Tibial artery (tissue), 4 donors: Measurements from ENCODE around the gene NLRP3.
"Not testable (repeated sequence)": the region's sequence is repeated elsewhere in the genome, so short reads cannot be mapped to it uniquely, and the experiment has no call there.

Source experiments
- DNase-seq, 2 donors: peaks; one replicate each; pipeline ENCODE4 v3.0.0-alpha.2; 2019
- H3K27ac ChIP-seq, 2 donors: fragments of 200-600 bp; sonication (generic) in 1 of 2; 1 replicate in 1 of 2; 2 replicates in 1 of 2; pipeline ENCODE4 v1.5.1; 2018 to 2019; ENCODE audit warnings: mild to moderate bottlenecking in 1 of 2
- H3K27me3 ChIP-seq, 2 donors: fragments of 200-600 bp; sonication (generic) in 1 of 2; one replicate each; pipeline versions ENCODE4 v1.5.1 to v1.6.0; 2016 to 2019
- H3K36me3 ChIP-seq, 3 donors: fragments of 200-600 bp; sonication (generic) in 2 of 3; one replicate each; pipeline ENCODE4 v1.5.1; 2016 to 2019; ENCODE audit warnings: mild to moderate bottlenecking in 2 of 3
- H3K4me1 ChIP-seq, 4 donors: fragments of 200-600 bp; sonication (generic) in 2 of 4; 1 replicate in 3 of 4; 2 replicates in 1 of 4; pipeline ENCODE4 v1.5.1; 2016 to 2019
- H3K4me3 ChIP-seq, 2 donors: fragments of 200-600 bp; sonication (generic) in 1 of 2; 1 replicate in 1 of 2; 2 replicates in 1 of 2; pipeline ENCODE4 v1.5.1; 2018 to 2019; ENCODE audit warnings: mild to moderate bottlenecking in 2 of 2
- H3K9me3 ChIP-seq, 3 donors: fragments of 200-600 bp; sonication (generic) in 1 of 3; one replicate each; pipeline ENCODE4 v1.5.1; 2016 to 2019
- CTCF ChIP-seq, 2 experiments: fragments of 200-600 bp in 1 of 2; fragments of 450-650 bp in 1 of 2; IDR thresholded peaks; one replicate each; pipeline ENCODE4 v1.5.1; 2017 to 2019; ENCODE audit warnings: antibody characterized with exemption in 2 of 2, mild to moderate bottlenecking in 1 of 2, moderate library complexity in 1 of 2
- intact Hi-C: fragments of 100-400 bp; cut with DNase I; formaldehyde crosslinking; loops from one replicate; pipeline ENCODE4 v1.15.0; 2023; ENCODE audit warnings: low total_unique reads

The NLRP3 gene

GRCh38 chr1:247475793-247476192 lies 59.8 kb downstream of the NLRP3 start:
- Histone ChIP-seq H3K9me3 (peaks cover 0 to 6% (median 0%) of the 10 kb centered on the region in 3 donors), H3K4me3 (no peak overlapping the region), H3K4me1 (no peaks in the 10 kb centered on the region), H3K27me3 (no peaks in the 10 kb centered on the region), H3K36me3 (no peaks in the 10 kb centered on the region), H3K27ac (no peak overlapping the region)
- intact Hi-C loops: no loop called here
- no peak for TF ChIP-seq CTCF (IDR thresholded peaks at IDR 0.05)
- no peak for DNase-seq

GRCh38 chr1:247476328-247477058 lies 60.5 kb downstream of the NLRP3 start:
- H3K9me3 ChIP-seq, H3K36me3 ChIP-seq, H3K27ac ChIP-seq, H3K27me3 ChIP-seq, H3K4me1 ChIP-seq, DNase-seq, H3K4me3 ChIP-seq, intact Hi-C loops: not testable (repeated sequence)

GRCh38 chr1:247482747-247483146 lies 66.8 kb downstream of the NLRP3 start:
- Histone ChIP-seq H3K27ac (no peak overlapping the region), H3K4me3 (no peak overlapping the region), H3K9me3 (no peaks in the 10 kb centered on the region), H3K27me3 (no peaks in the 10 kb centered on the region), H3K36me3 (no peaks in the 10 kb centered on the region), H3K4me1 (no peaks in the 10 kb centered on the region)
- no peak for DNase-seq
- TF ChIP-seq CTCF (IDR thresholded peaks at IDR 0.05): no peak
- intact Hi-C loops: no loop called here

GRCh38 chr1:247487057-247487456 lies 71.1 kb downstream of the NLRP3 start:
- Histone ChIP-seq H3K36me3 (no peaks in the 10 kb centered on the region), H3K4me1 (no peaks in the 10 kb centered on the region), H3K27me3 (no peaks in the 10 kb centered on the region), H3K27ac (no peak overlapping the region), H3K4me3 (no peak overlapping the region), H3K9me3 (no peaks in the 10 kb centered on the region)
- peak; percentile 29 to 38 for TF ChIP-seq CTCF (IDR thresholded peaks at IDR 0.05)
- no peak for DNase-seq
- intact Hi-C loops: no loop called here

GRCh38 chr1:247491328-247491727 lies 75.4 kb downstream of the NLRP3 start:
- TF ChIP-seq CTCF (IDR thresholded peaks at IDR 0.05): no peak
- no peak overlapping the region for H3K27ac ChIP-seq
- no peak overlapping the region for H3K4me3 ChIP-seq
- no peaks in the 10 kb centered on the region for H3K4me1 ChIP-seq
- H3K36me3 ChIP-seq: no peaks in the 10 kb centered on the region
- no peaks in the 10 kb centered on the region for H3K27me3 ChIP-seq
- intact Hi-C loops: no loop called here
- no peak for DNase-seq
- no peaks in the 10 kb centered on the region for H3K9me3 ChIP-seq

GRCh38 chr1:247493106-247493505 lies 77.1 kb downstream of the NLRP3 start:
- no peak for TF ChIP-seq CTCF (IDR thresholded peaks at IDR 0.05)
- H3K27me3 ChIP-seq: no peaks in the 10 kb centered on the region
- no peak for DNase-seq

More at GRCh38 chr1:247493106-247493505, 77.1 kb downstream of the NLRP3 start:
- H3K4me1 ChIP-seq: no peaks in the 10 kb centered on the region
- H3K4me3 ChIP-seq: no peak overlapping the region
- intact Hi-C loops: no loop called here
- H3K36me3 ChIP-seq: no peaks in the 10 kb centered on the region
- no peaks in the 10 kb centered on the region for H3K9me3 ChIP-seq
- no peak overlapping the region for H3K27ac ChIP-seq
